GM12892 (cell line): ENCODE measurements around the gene RAB44.

Experiments used
- POLR2A ChIP-seq: IDR thresholded peaks from 2 replicates; pipeline ENCODE4 v1.6.1; 2011; ENCODE audit warnings: low read depth, low read length, control low read depth
- POLR2AphosphoS5 ChIP-seq: IDR thresholded peaks from 2 replicates; pipeline ENCODE4 v1.6.1; 2011; ENCODE audit warnings: low read depth, low read length, control low read depth

- TF ChIP-seq POLR2A, result no peak
- TF ChIP-seq POLR2AphosphoS5, result no peak
These were observed 48.6 kb downstream of the RAB44 start for GRCh38 chr6:36746251-36746650.
